Tibial artery (tissue), 4 donors: Measurements from ENCODE around the gene KCND2.

Experiments
- DNase-seq, 2 donors: peaks; one replicate each; pipeline ENCODE4 v3.0.0-alpha.2; 2019
- H3K27ac ChIP-seq, 2 donors: fragments of 200-600 bp; sonication (generic) in 1 of 2; 1 replicate in 1 of 2; 2 replicates in 1 of 2; pipeline ENCODE4 v1.5.1; 2018 to 2019; ENCODE audit warnings: mild to moderate bottlenecking in 1 of 2
- H3K27me3 ChIP-seq, 2 donors: fragments of 200-600 bp; sonication (generic) in 1 of 2; one replicate each; pipeline versions ENCODE4 v1.5.1 to v1.6.0; 2016 to 2019
- H3K36me3 ChIP-seq, 3 donors: fragments of 200-600 bp; sonication (generic) in 2 of 3; one replicate each; pipeline ENCODE4 v1.5.1; 2016 to 2019; ENCODE audit warnings: mild to moderate bottlenecking in 2 of 3
- H3K4me1 ChIP-seq, 4 donors: fragments of 200-600 bp; sonication (generic) in 2 of 4; 1 replicate in 3 of 4; 2 replicates in 1 of 4; pipeline ENCODE4 v1.5.1; 2016 to 2019
- H3K4me3 ChIP-seq, 2 donors: fragments of 200-600 bp; sonication (generic) in 1 of 2; 1 replicate in 1 of 2; 2 replicates in 1 of 2; pipeline ENCODE4 v1.5.1; 2018 to 2019; ENCODE audit warnings: mild to moderate bottlenecking in 2 of 2
- H3K9me3 ChIP-seq, 3 donors: fragments of 200-600 bp; sonication (generic) in 1 of 3; one replicate each; pipeline ENCODE4 v1.5.1; 2016 to 2019
- intact Hi-C: fragments of 100-400 bp; cut with DNase I; formaldehyde crosslinking; loops from one replicate; pipeline ENCODE4 v1.15.0; 2023; ENCODE audit warnings: low total_unique reads
- TF ChIP-seq, protein P1 (sequence below), 2 experiments: fragments of 200-600 bp in 1 of 2; fragments of 450-650 bp in 1 of 2; IDR thresholded peaks; one replicate each; pipeline ENCODE4 v1.5.1; 2017 to 2019; ENCODE audit warnings: antibody characterized with exemption in 2 of 2, mild to moderate bottlenecking in 1 of 2, moderate library complexity in 1 of 2

The KCND2 gene

DNA sequence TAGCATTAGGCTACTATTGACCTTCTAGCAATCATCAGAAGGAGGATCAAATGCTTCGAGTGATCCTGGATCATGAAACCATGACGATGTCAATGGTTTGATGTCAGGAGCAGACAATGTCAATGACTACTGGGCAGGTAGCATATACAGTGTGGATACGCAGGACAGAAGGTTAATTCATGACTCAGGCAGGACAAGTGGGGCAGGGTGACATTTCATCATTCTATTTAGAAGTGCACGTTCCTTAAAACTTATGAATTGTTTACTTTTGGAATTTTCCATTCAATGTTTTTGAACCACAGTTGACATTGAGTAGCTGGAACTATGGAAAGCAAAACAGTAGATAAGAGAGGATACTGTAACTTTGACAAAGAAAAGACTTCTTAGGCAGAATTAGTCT, 444.2 kb downstream of the KCND2 start:
- TF ChIP-seq, protein P1, sequence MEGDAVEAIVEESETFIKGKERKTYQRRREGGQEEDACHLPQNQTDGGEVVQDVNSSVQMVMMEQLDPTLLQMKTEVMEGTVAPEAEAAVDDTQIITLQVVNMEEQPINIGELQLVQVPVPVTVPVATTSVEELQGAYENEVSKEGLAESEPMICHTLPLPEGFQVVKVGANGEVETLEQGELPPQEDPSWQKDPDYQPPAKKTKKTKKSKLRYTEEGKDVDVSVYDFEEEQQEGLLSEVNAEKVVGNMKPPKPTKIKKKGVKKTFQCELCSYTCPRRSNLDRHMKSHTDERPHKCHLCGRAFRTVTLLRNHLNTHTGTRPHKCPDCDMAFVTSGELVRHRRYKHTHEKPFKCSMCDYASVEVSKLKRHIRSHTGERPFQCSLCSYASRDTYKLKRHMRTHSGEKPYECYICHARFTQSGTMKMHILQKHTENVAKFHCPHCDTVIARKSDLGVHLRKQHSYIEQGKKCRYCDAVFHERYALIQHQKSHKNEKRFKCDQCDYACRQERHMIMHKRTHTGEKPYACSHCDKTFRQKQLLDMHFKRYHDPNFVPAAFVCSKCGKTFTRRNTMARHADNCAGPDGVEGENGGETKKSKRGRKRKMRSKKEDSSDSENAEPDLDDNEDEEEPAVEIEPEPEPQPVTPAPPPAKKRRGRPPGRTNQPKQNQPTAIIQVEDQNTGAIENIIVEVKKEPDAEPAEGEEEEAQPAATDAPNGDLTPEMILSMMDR (IDR thresholded peaks at IDR 0.05): no peak
- intact Hi-C loops: no loop called here

DNA sequence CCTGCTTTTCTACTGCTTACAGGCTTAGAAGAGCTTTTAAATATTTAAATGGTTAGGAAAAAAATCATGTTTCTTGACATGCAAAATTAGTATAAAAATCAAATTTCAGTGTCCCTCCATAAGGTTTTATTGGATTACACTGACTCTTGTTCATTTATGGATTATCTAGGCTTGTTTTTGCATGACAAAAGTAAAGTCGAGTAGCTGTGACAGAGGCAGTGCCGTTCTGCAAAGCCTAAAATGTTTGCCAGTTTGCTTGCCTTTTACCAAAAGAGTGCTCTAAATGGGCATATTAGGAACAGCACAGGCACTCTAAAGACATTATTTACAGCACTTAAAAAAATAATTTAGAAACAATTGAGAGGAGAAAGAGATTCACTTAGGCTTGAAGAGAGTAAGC, 445.4 kb downstream of the KCND2 start:
- Histone ChIP-seq H3K36me3 (no peaks in the 10 kb centered on the region), H3K4me3 (no peak overlapping the region), H3K4me1 (no peaks in the 10 kb centered on the region), H3K9me3 (no peaks in the 10 kb centered on the region), H3K27me3 (no peaks in the 10 kb centered on the region), H3K27ac (no peak overlapping the region)
- DNase-seq: no peak
- intact Hi-C loops: no loop called here
- TF ChIP-seq, protein P1 (IDR thresholded peaks at IDR 0.05): no peak

More for the DNA sequence above, 444.2 kb downstream of the KCND2 start:
- Histone ChIP-seq H3K4me1 (no peaks in the 10 kb centered on the region), H3K27ac (no peak overlapping the region), H3K4me3 (no peak overlapping the region), H3K36me3 (no peaks in the 10 kb centered on the region), H3K9me3 (no peaks in the 10 kb centered on the region), H3K27me3 (no peaks in the 10 kb centered on the region)
- DNase-seq: no peak

DNA sequence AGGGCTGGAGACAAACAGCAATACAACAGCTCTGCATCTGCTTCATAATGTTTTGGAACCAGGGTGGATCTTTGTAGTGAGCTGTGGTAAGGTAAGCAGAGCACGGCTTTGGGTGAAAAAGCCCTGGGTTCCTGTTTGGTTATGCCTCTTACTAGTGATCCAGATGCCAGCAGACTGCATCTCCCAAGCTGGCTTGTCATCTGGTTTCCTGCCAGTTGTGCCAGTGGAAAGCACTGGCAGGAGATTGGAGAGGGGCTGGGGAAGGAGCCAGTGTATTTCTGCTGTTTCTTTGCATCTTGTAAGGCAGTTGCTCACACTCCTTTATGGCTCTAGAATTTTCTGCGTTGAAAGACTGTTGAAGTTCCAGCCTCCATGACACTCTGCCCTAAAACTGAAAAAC, 447.3 kb downstream of the KCND2 start:
- DNase-seq: no peak
- Histone ChIP-seq H3K9me3 (no peaks in the 10 kb centered on the region), H3K27me3 (no peaks in the 10 kb centered on the region), H3K4me3 (no peak overlapping the region), H3K4me1 (no peaks in the 10 kb centered on the region), H3K36me3 (no peaks in the 10 kb centered on the region), H3K27ac (no peak overlapping the region)
- TF ChIP-seq, protein P1 (IDR thresholded peaks at IDR 0.05): no peak
- intact Hi-C loops: no loop called here

DNA sequence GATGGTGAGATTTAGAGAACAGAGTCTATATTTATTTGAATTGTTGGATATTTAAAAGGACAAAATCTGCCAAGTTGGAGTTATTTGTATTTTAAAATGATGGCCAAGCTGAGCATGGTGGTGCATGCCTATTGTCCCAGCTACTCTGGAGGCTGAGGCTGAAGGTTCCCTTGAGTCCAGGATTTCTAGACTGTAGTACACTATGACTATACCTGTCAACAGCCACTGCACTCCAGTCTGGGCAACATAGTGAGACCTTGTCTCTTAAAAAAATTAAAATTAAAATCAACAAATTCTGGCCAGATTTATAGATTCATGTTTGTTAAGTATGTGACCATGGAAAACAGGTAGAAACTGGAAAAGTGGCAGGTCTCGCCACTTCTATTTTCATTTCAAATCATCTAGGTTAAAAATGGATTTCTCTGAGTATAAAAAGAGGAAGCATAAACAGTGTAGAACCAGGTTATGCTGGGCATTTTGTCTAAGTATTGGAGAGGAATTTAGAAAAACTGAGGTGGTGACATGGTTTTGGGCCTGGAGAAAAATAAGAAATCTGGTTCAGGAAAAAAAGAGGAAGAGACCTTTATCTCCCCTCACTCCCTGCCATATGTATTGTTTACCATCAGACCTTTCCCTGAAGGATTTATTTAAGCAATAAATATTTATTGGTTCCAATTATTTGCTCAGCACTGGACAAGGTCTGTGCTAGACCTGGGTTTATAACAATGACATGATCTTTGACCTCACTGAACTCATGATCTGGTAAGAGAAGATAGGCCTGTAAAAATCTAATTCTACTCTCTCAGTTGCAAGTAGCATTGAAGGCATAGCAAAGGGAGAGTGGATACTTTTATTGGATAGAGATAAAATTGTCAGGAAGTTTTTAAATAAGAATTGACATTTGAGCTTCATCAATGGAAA, 450.8 kb downstream of the KCND2 start:
- no peaks in the 10 kb centered on the region for H3K4me1 ChIP-seq
- no peak overlapping the region for H3K27ac ChIP-seq
- TF ChIP-seq, protein P1 (IDR thresholded peaks at IDR 0.05): no peak
- H3K9me3 ChIP-seq: no peaks in the 10 kb centered on the region
- no peak for DNase-seq
- intact Hi-C loops: no loop called here
- no peaks in the 10 kb centered on the region for H3K27me3 ChIP-seq
- H3K4me3 ChIP-seq: no peak overlapping the region
- H3K36me3 ChIP-seq: no peaks in the 10 kb centered on the region

DNA sequence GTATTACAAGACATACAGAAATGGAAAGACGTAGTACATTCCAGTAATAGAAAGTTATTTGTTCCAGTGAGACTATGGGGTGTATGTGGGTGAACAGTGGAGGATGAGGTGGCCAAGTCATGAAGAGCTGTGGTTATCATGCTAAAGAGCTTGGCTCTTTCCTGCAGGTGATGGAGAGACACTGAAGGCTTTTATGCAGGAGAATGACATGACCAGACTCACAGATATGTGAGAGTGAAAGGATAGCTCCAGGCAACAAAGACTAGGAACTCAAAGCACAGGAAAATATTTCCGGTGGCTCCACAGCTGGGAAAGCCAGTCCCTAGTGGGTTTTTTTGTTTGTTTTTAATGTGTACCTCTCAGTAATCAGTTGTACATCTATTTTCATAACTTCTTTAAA, 451.5 kb downstream of the KCND2 start:
- DNase-seq: no peak
- Histone ChIP-seq H3K36me3 (no peaks in the 10 kb centered on the region), H3K27ac (no peak overlapping the region), H3K27me3 (no peaks in the 10 kb centered on the region), H3K9me3 (no peaks in the 10 kb centered on the region), H3K4me1 (no peaks in the 10 kb centered on the region), H3K4me3 (no peak overlapping the region)
- intact Hi-C loops: no loop called here
- TF ChIP-seq, protein P1 (IDR thresholded peaks at IDR 0.05): no peak
